ENCODE results near the gene FAM53A.

FAM53A gene

GRCh38 chr4:1683261-1683735, 815 bp downstream of the FAM53A start:
- TF ChIP-seq GATA3 (IDR thresholded peaks at IDR 0.05; ENCODE audit: low read depth, low read length) = no peak
- no peak for TF ChIP-seq GATA2 (IDR thresholded peaks at IDR 0.05; ENCODE audit: low read depth, low read length)

- TF ChIP-seq GATA3 (IDR thresholded peaks at IDR 0.05; ENCODE audit: low read depth, low read length) = no peak
- TF ChIP-seq GATA2 (IDR thresholded peaks at IDR 0.05; ENCODE audit: low read depth, low read length) = no peak
Observed at GRCh38 chr4:1682860-1683259, 1.3 kb downstream of the FAM53A start.

GRCh38 chr4:1678244-1678643, 5.9 kb downstream of the FAM53A start:
- TF ChIP-seq GATA2 (IDR thresholded peaks at IDR 0.05; ENCODE audit: low read depth, low read length) = no peak
- no peak for TF ChIP-seq GATA3 (IDR thresholded peaks at IDR 0.05; ENCODE audit: low read depth, low read length)

- TF ChIP-seq GATA2 (IDR thresholded peaks at IDR 0.05; ENCODE audit: low read depth, low read length) (no peak), GATA3 (IDR thresholded peaks at IDR 0.05; ENCODE audit: low read depth, low read length) (no peak)
Observed at GRCh38 chr4:1676605-1677525, 7.2 kb downstream of the FAM53A start.

- TF ChIP-seq GATA2 (IDR thresholded peaks at IDR 0.05; ENCODE audit: low read depth, low read length) (no peak), GATA3 (IDR thresholded peaks at IDR 0.05; ENCODE audit: low read depth, low read length) (no peak)
Observed at GRCh38 chr4:1675802-1676137, 8.3 kb downstream of the FAM53A start.

- TF ChIP-seq GATA3 (IDR thresholded peaks at IDR 0.05; ENCODE audit: low read depth, low read length) (no peak), GATA2 (IDR thresholded peaks at IDR 0.05; ENCODE audit: low read depth, low read length) (no peak)
Observed at GRCh38 chr4:1675136-1675801, 8.8 kb downstream of the FAM53A start.

GRCh38 chr4:1674682-1675081, 9.4 kb downstream of the FAM53A start:
- TF ChIP-seq GATA2 (IDR thresholded peaks at IDR 0.05; ENCODE audit: low read depth, low read length) (no peak), GATA3 (IDR thresholded peaks at IDR 0.05; ENCODE audit: low read depth, low read length) (no peak)

- no peak for TF ChIP-seq GATA3 (IDR thresholded peaks at IDR 0.05; ENCODE audit: low read depth, low read length)
- no peak for TF ChIP-seq GATA2 (IDR thresholded peaks at IDR 0.05; ENCODE audit: low read depth, low read length)
Observed at GRCh38 chr4:1673671-1674070, 10.4 kb downstream of the FAM53A start.

- TF ChIP-seq GATA3 (IDR thresholded peaks at IDR 0.05; ENCODE audit: low read depth, low read length) = no peak
Observed at GRCh38 chr4:1670279-1670678, 13.8 kb downstream of the FAM53A start.

GRCh38 chr4:1669850-1670249, 14.3 kb downstream of the FAM53A start:
- no peak for TF ChIP-seq GATA2 (IDR thresholded peaks at IDR 0.05; ENCODE audit: low read depth, low read length)
- no peak for TF ChIP-seq GATA3 (IDR thresholded peaks at IDR 0.05; ENCODE audit: low read depth, low read length)

- TF ChIP-seq GATA2 (IDR thresholded peaks at IDR 0.05; ENCODE audit: low read depth, low read length) (no peak), GATA3 (IDR thresholded peaks at IDR 0.05; ENCODE audit: low read depth, low read length) (no peak)
Observed at GRCh38 chr4:1669270-1669669, 14.8 kb downstream of the FAM53A start.

- TF ChIP-seq GATA3 (IDR thresholded peaks at IDR 0.05; ENCODE audit: low read depth, low read length) = no peak
- TF ChIP-seq GATA2 (IDR thresholded peaks at IDR 0.05; ENCODE audit: low read depth, low read length) = no peak
Observed at GRCh38 chr4:1668488-1668840, 15.6 kb downstream of the FAM53A start.

GRCh38 chr4:1667273-1667672, 16.8 kb downstream of the FAM53A start:
- TF ChIP-seq GATA3 (IDR thresholded peaks at IDR 0.05; ENCODE audit: low read depth, low read length) = no peak
- TF ChIP-seq GATA2 (IDR thresholded peaks at IDR 0.05; ENCODE audit: low read depth, low read length) = no peak

GRCh38 chr4:1666391-1666790, 17.7 kb downstream of the FAM53A start:
- TF ChIP-seq GATA3 (IDR thresholded peaks at IDR 0.05; ENCODE audit: low read depth, low read length) (no peak), GATA2 (IDR thresholded peaks at IDR 0.05; ENCODE audit: low read depth, low read length) (no peak)

- TF ChIP-seq GATA3 (IDR thresholded peaks at IDR 0.05; ENCODE audit: low read depth, low read length) (no peak), GATA2 (IDR thresholded peaks at IDR 0.05; ENCODE audit: low read depth, low read length) (no peak)
Observed at GRCh38 chr4:1664141-1664540, 20.0 kb downstream of the FAM53A start.
